HG03045 (cell line): ENCODE measurements around the gene UBXN10.

Experiments
- ATAC-seq: cut with Tn5 transposase; IDR thresholded peaks from one replicate; pipeline ENCODE4 v1.9.1; 2021; ENCODE audit warnings: mild to moderate bottlenecking, moderate library complexity; ENCODE audit not compliant: unreplicated experiment

The UBXN10 gene

DNA sequence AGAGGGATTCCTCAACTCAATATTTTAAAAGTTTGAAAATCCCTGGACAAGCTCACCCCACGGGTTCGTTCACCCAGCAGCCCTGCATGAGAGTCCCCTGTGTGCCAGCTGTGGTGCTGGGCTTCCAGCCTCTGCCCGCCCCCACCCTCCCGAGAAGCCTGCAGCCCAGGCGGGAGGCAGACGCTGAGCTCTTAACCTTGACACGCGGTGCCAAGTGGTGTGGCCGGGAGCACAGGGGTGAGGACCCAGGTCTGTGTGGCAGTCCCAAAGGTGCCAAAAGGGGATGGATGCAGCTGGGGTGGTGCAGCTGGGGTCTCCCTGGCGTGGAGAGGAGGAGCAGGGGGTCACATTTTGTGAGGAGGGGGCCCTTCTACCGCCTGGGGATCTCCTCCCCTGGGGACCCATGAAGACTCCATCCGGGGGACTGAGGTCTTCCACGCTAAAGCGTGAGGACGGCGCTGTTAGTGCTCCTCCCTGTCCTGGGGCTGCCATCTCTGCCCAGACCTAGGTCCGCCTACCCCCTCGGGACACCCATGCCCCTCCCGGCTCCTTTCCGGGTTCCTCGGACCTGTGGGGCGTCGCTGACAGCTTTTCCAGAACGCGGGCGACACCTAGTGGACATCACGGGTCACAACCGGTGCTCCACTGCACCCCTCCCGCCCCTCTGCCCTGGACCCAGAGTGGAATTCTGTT is 33.8 kb upstream of the UBXN10 start:
- peak; percentile 75 for ATAC-seq

GRCh38 chr1:20152599-20152930 is 33.3 kb upstream of the UBXN10 start:
- no peak for ATAC-seq

DNA sequence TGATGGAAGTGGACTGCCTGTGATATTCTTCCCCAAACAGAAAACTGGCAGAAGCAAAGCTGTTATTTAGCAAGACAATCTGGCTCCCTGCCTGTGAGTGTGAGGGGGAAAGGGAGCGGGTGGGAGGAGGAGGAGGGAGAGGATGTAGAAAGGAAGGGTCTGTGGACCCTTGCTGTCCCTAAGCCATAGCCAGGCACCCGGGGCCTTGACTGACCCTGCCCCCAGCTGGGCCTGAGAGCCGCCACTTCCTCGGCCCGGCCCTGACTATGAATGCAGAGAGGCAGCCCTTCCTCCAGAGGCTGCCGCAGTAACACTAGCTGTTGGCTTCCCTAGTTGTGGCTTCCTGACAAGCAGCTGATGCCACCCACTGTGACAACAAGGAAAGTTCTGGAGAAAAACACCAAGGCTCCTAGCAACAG is 32.9 kb upstream of the UBXN10 start:
- no peak for ATAC-seq

GRCh38 chr1:20154301-20154831 is 31.5 kb upstream of the UBXN10 start:
- no peak for ATAC-seq

DNA sequence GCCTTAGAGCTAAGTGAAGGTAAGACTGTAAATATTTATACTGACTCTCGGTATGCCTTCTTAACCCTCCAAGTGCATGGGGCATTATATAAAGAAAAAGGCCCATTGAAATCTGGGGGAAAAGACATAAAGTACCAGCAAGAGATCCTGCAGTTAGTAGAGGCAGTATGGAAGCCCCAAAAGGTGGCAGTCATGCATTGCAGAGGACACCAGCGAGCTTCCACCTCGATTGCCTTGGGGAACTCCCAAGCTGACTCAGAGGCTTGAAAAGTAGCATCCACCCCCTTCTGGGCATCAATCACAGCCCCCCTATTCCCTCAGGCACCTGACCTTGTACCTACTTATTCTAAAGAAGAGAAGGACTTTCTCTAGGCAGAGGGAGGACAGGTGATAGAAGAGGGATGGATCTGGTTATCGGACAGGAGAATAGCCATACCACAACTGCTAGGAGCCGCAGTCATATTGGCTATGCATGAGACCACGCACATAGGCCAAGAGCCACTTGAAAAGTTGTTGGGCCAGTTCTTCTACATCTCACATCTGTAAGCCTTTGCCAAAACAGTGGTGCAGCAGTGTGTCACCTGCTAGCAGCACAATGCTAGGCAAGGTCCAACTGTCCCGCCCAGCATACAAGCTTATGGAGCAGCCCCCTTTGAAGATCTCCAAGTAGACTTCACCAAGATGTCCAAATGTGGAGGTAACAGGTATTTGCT is 27.4 kb upstream of the UBXN10 start:
- no peak for ATAC-seq

DNA sequence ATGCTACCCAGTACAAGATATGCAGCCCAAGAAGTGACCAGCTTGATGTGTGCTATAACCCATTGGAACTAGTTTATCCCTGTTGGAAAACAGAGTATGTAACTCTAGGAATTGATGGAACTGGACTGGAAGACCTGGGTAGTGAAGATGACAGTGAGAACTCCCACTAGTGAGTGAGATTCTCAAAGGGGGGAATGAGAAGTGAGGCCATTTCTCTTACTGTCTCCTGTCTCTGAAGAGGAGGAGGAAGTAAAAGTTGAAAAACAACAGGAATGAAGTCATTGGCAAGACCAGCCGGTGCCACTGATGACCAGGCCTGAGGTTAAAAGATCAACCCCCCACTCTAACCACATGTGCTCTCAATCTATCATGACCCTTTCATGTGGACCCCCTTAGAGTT is 25.9 kb upstream of the UBXN10 start:
- ATAC-seq: no peak

DNA sequence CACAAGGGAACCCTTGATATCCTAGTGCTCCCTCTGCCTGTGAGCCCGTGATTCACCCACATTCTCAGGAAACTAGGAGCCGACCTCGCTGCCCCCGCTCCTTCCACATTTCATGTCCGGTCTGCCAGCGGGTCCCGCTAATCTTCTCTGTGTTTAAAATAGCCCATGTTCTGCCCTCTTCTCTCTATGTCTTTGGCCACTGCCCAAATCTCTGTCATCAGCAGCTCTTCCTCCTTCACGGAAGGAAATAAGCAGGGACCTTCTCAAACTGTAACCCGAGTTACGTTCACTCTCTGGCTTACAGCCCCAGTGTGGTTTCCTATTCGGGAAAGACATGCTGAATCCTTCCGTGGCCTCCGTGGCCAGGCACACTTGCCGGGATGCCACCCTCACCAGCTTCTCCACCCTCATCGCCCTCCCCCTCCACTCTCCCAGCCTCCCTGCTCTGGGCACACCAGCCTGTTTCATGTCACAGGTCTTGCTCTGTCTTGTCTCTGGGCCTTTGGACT is 21.1 kb upstream of the UBXN10 start:
- no peak for ATAC-seq

GRCh38 chr1:20165522-20165951 is 20.4 kb upstream of the UBXN10 start:
- ATAC-seq: no peak

DNA sequence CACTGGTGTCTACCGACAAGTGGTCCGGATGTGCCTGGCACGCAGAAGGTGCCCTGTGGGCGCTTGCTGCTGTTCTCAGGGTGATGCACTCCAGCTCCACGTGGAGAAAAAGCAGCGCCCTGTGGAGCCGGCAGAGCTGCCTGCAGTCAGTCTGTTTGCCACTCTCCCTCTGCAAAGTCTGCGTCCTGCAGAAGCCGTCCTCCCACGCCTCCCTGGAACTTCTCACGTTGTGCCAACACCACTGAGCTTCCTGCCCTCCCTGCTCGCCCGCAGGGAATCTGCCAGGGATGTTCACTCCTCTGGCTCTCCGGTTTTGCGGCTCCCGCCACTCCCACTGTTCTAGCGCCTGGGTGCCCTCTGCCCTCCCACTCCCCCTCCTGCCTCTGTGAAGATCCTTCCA is 19.8 kb upstream of the UBXN10 start:
- ATAC-seq: no peak

GRCh38 chr1:20167126-20167525 is 18.8 kb upstream of the UBXN10 start:
- ATAC-seq: no peak

GRCh38 chr1:20168564-20169491 is 17.1 kb upstream of the UBXN10 start:
- no peak for ATAC-seq

- ATAC-seq: no peak
These were observed 16.0 kb upstream of the UBXN10 start for GRCh38 chr1:20169932-20170331.

- ATAC-seq: no peak
These were observed 13.8 kb upstream of the UBXN10 start for GRCh38 chr1:20172033-20172590.

GRCh38 chr1:20174937-20175666 is 10.8 kb upstream of the UBXN10 start:
- no peak for ATAC-seq

DNA sequence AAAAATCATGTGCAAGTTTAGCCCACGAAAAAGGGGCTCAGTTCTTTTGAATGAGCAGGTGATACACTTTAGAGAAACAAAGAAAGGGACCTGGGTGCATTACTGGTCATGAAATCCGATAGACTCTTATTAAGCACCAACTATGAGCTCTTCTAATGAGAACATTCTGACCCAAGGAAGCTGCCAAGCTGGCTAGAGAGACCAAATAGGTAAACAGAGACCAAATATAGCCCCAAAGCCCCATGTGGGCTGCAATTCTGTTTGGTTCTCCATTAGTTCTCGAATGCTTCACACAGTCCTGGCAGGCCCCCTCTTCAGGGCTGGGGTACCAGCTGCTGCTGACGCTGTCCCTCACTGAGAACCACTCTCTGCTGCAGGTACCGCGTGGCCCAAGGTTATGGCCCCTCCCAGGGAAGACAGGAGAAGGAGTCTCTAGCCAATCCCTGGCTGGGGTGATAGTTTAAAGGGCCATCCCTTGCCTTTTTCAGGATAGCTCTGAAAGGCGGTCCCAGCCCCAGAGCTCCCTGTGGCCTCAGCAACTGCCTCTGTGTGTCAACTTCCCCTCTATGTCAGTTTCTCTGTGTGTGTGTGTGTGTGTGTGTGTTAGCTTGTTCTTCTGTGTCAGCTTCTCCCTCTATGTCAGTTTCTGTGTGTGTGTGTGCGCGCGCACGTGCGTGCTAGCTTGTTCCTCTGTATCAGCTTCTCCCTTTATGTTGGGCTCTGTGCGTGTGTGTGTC is 7.1 kb upstream of the UBXN10 start:
- ATAC-seq: no peak

GRCh38 chr1:20179371-20180128 is 6.3 kb upstream of the UBXN10 start:
- ATAC-seq: no peak

GRCh38 chr1:20180129-20180843 is 5.6 kb upstream of the UBXN10 start:
- no peak for ATAC-seq

DNA sequence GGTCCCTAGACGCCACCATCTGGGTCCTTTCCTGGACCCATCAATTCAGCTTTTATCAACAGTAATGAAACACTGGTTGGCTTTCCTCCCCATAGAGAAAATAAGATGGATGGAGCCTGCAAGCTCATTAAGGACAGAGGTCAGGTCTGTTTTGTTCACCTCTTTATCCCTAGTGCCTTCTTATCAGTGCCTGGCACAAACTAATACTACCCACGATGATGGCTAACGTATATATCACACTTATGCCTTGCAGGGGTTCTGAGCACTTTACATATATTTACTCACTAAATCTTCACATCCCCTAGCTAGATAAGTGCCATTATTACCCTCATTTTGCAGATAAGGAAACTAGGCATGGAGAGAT is 5.1 kb upstream of the UBXN10 start:
- ATAC-seq: no peak
